GM10248 (cell line): ENCODE data around the gene OR6B2.

Source experiments
- CTCF ChIA-PET: fragments of 300-600 bp; sonication (Branson Sonifier 250); formaldehyde crosslinking; extraction: SDS; loops from one replicate; lab custom pipeline; 2021; ENCODE audit warnings: antibody characterized with exemption; lab: Yijun Ruan, JAX
- POLR2A ChIA-PET: fragments of 350-650 bp; sonication (Branson Sonifier 250); formaldehyde crosslinking; extraction: SDS; loops from one replicate; lab custom pipeline; 2020; ENCODE audit warnings: antibody characterized with exemption; lab: Yijun Ruan, JAX
- DNase-seq: peaks from one replicate; pipeline ENCODE4 v3.0.0; 2012; ENCODE audit errors: extremely low spot score
- TF ChIP-seq, protein P1 (sequence below): IDR thresholded peaks from 2 replicates; pipeline ENCODE4 v1.5.1; 2012; ENCODE audit warnings: mild to moderate bottlenecking, low read depth; ENCODE audit errors: extremely low read depth, missing control alignments, control extremely low read depth

The OR6B2 gene

DNA sequence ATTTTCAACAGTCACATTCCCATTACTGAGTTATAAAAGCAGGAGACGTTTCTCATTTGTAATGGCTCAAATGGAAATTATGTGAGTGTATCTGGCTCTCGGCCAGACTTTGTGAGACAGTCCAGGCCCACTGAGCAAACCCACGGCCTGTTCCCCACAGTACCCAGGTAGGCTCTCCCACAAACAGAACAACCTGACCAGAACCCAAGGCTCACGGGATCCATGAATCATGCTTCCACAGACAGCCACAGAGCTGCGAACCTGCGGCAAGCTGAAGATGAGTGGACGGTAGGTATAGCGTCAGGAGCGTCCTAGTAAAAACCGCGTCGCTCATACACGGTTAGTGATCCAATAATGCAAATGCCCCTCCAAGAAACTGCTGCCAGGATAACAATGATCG lies 39.3 kb downstream of the OR6B2 start:
- ChIA-PET POLR2A (no interaction called here), CTCF (interaction anchor here (0.8 to 4.9 kb wide), 17 partner anchors 8 to 167 kb away, joined by 3 to 45 read pairs (median 5); partner anchors contain the start of gene NDUFA10)
- DNase-seq, result no peak
- TF ChIP-seq, protein P1, sequence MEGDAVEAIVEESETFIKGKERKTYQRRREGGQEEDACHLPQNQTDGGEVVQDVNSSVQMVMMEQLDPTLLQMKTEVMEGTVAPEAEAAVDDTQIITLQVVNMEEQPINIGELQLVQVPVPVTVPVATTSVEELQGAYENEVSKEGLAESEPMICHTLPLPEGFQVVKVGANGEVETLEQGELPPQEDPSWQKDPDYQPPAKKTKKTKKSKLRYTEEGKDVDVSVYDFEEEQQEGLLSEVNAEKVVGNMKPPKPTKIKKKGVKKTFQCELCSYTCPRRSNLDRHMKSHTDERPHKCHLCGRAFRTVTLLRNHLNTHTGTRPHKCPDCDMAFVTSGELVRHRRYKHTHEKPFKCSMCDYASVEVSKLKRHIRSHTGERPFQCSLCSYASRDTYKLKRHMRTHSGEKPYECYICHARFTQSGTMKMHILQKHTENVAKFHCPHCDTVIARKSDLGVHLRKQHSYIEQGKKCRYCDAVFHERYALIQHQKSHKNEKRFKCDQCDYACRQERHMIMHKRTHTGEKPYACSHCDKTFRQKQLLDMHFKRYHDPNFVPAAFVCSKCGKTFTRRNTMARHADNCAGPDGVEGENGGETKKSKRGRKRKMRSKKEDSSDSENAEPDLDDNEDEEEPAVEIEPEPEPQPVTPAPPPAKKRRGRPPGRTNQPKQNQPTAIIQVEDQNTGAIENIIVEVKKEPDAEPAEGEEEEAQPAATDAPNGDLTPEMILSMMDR, result no peak

DNA sequence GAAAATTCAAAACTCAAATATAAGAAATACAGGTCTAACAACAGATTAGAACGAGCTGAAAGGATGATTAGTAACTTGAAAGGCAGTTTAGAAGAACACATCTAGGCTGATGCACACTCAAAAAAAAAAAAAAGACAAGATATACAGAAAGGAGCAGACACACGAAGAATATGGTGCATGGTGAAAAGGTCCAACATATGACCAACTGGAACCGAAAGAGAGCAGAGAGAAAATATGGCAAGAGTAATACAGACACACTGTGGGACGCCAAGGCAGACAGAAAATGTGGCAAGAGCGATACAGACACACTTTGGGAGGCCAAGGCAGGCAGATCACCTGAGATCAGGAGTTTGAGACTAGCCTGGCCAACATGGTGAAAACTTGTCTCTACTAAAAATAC lies 44.9 kb downstream of the OR6B2 start:
- TF ChIP-seq, protein P1, result no peak
- CTCF ChIA-PET, result no interaction called here
- DNase-seq, result no peak
- POLR2A ChIA-PET, result no interaction called here

DNA sequence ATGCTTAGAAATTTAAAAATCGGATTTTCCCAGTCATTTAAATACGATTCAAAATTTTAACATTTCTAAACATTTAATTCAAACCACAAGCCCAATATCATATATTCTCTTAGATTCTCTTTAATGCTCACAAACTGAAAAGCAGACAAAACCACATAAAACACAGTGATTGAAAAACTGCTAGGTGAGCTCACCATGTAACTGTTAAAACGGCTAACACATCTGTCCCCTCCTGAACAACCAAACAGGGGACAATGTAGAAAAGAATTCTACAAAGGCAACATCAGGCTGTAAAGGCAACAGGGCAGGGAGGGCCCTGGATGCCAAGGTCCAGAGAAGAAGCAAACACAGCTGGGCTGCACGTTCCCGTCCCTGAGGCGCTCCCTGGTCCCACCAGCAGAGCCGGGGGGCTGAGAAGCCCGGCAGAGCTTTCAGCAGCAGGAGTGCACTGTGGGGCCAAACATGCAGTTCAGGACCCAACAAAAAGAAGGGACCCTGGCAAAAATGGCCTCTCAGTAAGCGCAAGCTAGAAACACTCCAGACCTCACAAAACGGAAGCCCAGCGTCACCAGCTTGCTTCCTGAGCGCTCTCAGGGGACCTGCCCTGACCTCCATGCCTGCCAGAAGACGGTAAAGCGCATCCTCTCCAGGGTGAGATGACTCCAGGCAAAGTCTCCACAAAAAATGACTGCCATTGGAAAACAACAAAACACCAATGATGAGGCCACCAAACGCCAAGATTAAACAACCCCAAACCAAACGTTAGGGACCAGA lies 45.6 kb downstream of the OR6B2 start:
- TF ChIP-seq, protein P1, result no peak
- DNase-seq, result no peak
- POLR2A ChIA-PET, result no interaction called here
- CTCF ChIA-PET, result interaction anchor here (0.8 kb wide), 1 partner anchor 9 kb away, joined by 4 read pairs; no protein-coding TSS in a partner anchor

DNA sequence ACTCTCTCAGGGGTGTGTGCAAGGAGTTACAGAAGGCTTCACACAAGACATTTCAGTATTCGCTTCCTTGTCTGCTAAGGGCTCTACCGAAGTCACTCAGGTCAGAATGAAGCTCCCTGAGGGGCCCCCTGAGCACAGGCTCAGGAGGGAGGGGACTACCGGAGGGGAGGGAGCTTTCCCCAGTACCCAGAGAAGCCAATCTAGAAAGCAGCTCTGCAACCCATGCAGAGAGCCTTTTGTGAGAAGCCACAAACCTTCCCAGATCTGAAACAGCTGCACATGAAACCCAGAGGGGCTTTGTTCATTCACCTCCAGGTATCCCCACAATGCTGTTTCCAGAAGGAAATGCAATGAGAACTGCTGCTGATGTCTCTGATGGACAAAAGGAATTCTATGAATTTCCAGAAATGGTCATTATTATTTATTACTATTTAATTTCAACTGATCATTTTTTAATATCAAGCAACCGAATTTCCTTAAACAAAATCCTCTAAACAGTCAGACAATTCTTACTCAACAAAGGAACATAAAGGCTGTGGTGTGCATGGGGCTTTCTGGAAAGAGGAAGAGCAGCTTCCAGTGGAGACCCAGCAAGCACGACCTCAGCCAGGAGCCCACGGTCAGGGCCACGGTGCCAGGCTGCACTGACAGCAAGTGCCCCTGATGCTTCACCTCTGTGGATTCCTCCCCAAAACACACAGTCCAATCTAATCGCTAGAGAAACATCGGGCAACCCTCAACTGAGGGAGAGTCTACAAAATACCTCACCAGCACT lies 47.0 kb downstream of the OR6B2 start:
- POLR2A ChIA-PET, result no interaction called here
- no peak for DNase-seq
- TF ChIP-seq, protein P1, result no peak
- CTCF ChIA-PET, result interaction anchor here (1.2 to 1.3 kb wide), 2 partner anchors 8 to 9 kb away, joined by 3 to 4 read pairs; no protein-coding TSS in a partner anchor
